Gastrocnemius medialis (tissue), 4 donors: Measurements from ENCODE around the gene TNFRSF1A. TPM values are rescaled to one million over a fixed set of nuclear protein-coding genes. Genes with fewer than 3 reads are reported as not detected.

Source experiments
- ATAC-seq, 2 donors: fragments of 150-250 bp; one replicate each; pipeline ENCODE4 v1.9.1; 2016
- DNase-seq, 2 donors: peaks; one replicate each; pipeline ENCODE4 v3.0.0-alpha.2; 2019
- H3K27ac ChIP-seq, 4 donors: fragments of 200-600 bp; sonication (generic); 1 replicate in 1 of 4; 2 replicates in 3 of 4; pipeline ENCODE4 v1.5.1; 2016 to 2018; ENCODE audit warnings: mild to moderate bottlenecking in 2 of 4, moderate library complexity in 1 of 4
- H3K27me3 ChIP-seq, 3 donors: fragments of 200-600 bp; sonication (generic) in 2 of 3; 1 replicate in 1 of 3; 2 replicates in 2 of 3; pipeline versions ENCODE4 v1.5.1 to v1.6.0; 2016 to 2019; ENCODE audit warnings: mild to moderate bottlenecking in 1 of 3, moderate library complexity in 1 of 3
- H3K36me3 ChIP-seq, 2 donors: fragments of 200-600 bp; sonication (generic) in 1 of 2; one replicate each; pipeline ENCODE4 v1.5.1; 2017 to 2018
- H3K4me1 ChIP-seq, 2 donors: fragments of 200-600 bp; sonication (generic) in 1 of 2; one replicate each; pipeline ENCODE4 v1.5.1; 2016 to 2017; ENCODE audit warnings: mild to moderate bottlenecking in 2 of 2
- H3K4me3 ChIP-seq, 4 donors: fragments of 200-600 bp; sonication (generic) in 3 of 4; 1 replicate in 1 of 4; 2 replicates in 3 of 4; pipeline ENCODE4 v1.5.1; 2016 to 2019; ENCODE audit warnings: mild to moderate bottlenecking in 2 of 4
- H3K9me3 ChIP-seq, 3 donors: fragments of 200-600 bp; sonication (generic) in 2 of 3; 1 replicate in 1 of 3; 2 replicates in 2 of 3; pipeline ENCODE4 v1.5.1; 2016 to 2019
- POLR2A ChIP-seq, 2 donors: fragments of 450-650 bp; IDR thresholded peaks; one replicate each; pipeline ENCODE4 v1.6.1; 2017; ENCODE audit warnings: antibody characterized with exemption in 2 of 2, mild to moderate bottlenecking in 2 of 2, moderate library complexity in 2 of 2
- in situ Hi-C, 4 donors: fragments of 200-750 bp; cut with MboI; loops; one replicate each; pipeline versions ENCODE4 v1.15.0 to v1.8.0; 2017; ENCODE audit warnings: low sequenced_read_pairs in 4 of 4
- intact Hi-C: fragments of 100-400 bp; cut with DNase I; formaldehyde crosslinking; loops from one replicate; pipeline ENCODE4 v1.15.1; 2023; ENCODE audit warnings: low total_unique reads
- total RNA-seq, 4 donors: library from RNA; depleted of rRNA; stranded (reverse); fragments of >200 nt; gene quantifications; one replicate each; pipeline versions ENCODE4 v1.1.0 to v1.2.3, GENCODE V29; 2016
- TF ChIP-seq, protein P1 (sequence below), 5 experiments: fragments of 450-650 bp in 3 of 5; fragments of 200-600 bp in 2 of 5; sonication (generic) in 2 of 5; IDR thresholded peaks in 4 of 5; conservative IDR thresholded peaks in 1 of 5; 1 replicate in 4 of 5; 2 replicates in 1 of 5; pipeline ENCODE4 v1.5.1; 2016 to 2019; ENCODE audit warnings: antibody characterized with exemption in 5 of 5, mild to moderate bottlenecking in 3 of 5, moderate library complexity in 3 of 5

The TNFRSF1A gene
- total RNA-seq, 4 donors from 2014 or later, result 103 to 220 (median 193) TPM

DNA sequence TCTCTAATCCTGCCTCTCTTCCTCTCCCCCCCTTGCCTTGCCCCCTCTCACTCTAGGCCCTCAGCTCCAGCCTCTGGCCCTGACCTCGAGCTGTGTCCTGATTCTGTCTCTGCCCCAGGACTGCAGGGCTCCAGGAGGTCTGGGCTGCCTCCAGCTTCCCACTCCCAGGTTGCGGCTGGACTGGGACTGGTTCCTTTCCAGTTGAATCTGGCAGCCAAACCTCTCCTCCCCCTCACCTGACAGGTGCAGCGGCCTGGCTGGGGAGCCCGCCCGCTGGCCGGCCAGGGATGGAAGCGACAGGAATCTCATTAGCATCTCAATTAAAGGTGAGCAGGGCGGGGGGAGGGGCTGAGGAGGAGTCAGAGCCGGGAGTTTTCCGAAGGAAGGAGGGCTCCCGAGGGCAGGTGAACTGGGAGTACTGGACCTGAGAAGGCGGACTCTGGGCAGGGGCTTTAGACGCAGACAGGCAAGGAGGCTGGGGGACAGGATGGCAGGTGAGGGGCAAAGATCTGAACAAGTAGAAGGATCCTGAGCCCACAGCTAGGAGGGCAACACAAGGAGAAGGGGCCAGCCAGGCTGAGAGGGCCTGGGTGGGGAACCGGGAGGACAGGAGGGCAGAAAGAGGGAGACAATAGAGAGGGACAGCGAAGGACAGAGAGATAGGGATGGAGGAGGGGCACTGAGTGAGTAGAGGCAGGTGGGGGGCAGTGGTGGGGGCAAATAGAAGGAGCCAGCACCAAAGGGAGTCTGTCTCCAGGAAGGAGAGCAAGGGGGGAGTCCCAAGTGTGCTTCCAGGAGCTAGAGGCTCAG lies 33.6 kb upstream of the TNFRSF1A start, which contains the start of gene SCNN1A:
TSS of gene SCNN1A (minus strand) at position 295 of the 810 bp plus-strand sequence. CDS start 780 bp downstream, outside the sequence.
- DNase-seq (no peak), ATAC-seq (no peak)
- no peak within 1 kb of the TSS for H3K4me3 ChIP-seq
- no peaks in the 10 kb centered on the region for H3K9me3 ChIP-seq
- H3K27ac ChIP-seq, result peak within 1 kb of the TSS; percentile 14 to 63 (median 36)
- H3K27me3 ChIP-seq, result no peaks in the 10 kb centered on the region
- in situ Hi-C loops, result loop anchor here in 2 of 4 donors (5.0 kb wide), 2 partner anchors 38 to 43 kb away; no protein-coding TSS in a partner anchor
- intact Hi-C loops, result no loop called here
- no peaks in the 10 kb centered on the region for H3K36me3 ChIP-seq
- peaks cover 27 to 28% of the 10 kb centered on the region in 2 donors for H3K4me1 ChIP-seq
- TF ChIP-seq POLR2A (IDR thresholded peaks at IDR 0.05), result no peak
- TF ChIP-seq, protein P1, sequence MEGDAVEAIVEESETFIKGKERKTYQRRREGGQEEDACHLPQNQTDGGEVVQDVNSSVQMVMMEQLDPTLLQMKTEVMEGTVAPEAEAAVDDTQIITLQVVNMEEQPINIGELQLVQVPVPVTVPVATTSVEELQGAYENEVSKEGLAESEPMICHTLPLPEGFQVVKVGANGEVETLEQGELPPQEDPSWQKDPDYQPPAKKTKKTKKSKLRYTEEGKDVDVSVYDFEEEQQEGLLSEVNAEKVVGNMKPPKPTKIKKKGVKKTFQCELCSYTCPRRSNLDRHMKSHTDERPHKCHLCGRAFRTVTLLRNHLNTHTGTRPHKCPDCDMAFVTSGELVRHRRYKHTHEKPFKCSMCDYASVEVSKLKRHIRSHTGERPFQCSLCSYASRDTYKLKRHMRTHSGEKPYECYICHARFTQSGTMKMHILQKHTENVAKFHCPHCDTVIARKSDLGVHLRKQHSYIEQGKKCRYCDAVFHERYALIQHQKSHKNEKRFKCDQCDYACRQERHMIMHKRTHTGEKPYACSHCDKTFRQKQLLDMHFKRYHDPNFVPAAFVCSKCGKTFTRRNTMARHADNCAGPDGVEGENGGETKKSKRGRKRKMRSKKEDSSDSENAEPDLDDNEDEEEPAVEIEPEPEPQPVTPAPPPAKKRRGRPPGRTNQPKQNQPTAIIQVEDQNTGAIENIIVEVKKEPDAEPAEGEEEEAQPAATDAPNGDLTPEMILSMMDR (IDR thresholded peaks at IDR 0.05 in 4 of 5, conservative IDR thresholded peaks at IDR 0.05 in 1 of 5), result no peak

DNA sequence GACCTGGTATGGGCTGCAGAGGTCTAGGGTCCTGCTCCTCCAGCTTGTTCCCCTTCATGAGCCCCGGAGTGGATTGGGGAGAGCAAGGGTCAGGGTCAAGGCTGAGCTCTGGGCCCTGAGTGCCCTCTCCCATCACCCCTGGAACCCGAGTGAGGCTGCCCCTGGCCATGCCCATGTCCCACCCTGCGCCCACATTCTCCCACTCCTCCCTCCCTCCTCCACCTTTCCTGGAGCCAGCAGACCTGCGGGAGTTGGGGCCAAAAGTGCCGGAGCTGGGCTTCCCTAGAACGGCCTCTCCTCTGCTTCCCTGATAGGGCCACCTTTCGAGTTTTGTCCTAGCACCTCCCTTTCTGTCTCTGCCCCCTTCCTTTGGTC lies 32.9 kb upstream of the TNFRSF1A start:
- Histone ChIP-seq H3K9me3 (no peaks in the 10 kb centered on the region), H3K27ac (no peak overlapping the region), H3K36me3 (no peaks in the 10 kb centered on the region), H3K27me3 (no peaks in the 10 kb centered on the region), H3K4me3 (no peak overlapping the region), H3K4me1 (peaks cover 27 to 28% of the 10 kb centered on the region in 2 donors)
- DNase-seq (no peak), ATAC-seq (no peak)
- intact Hi-C loops, result no loop called here
- TF ChIP-seq, protein P1 (IDR thresholded peaks at IDR 0.05 in 4 of 5, conservative IDR thresholded peaks at IDR 0.05 in 1 of 5), result no peak
- no peak for TF ChIP-seq POLR2A (IDR thresholded peaks at IDR 0.05)
- in situ Hi-C loops, result loop anchor here in 2 of 4 donors (5.0 kb wide), 2 partner anchors 37 to 42 kb away; no protein-coding TSS in a partner anchor

DNA sequence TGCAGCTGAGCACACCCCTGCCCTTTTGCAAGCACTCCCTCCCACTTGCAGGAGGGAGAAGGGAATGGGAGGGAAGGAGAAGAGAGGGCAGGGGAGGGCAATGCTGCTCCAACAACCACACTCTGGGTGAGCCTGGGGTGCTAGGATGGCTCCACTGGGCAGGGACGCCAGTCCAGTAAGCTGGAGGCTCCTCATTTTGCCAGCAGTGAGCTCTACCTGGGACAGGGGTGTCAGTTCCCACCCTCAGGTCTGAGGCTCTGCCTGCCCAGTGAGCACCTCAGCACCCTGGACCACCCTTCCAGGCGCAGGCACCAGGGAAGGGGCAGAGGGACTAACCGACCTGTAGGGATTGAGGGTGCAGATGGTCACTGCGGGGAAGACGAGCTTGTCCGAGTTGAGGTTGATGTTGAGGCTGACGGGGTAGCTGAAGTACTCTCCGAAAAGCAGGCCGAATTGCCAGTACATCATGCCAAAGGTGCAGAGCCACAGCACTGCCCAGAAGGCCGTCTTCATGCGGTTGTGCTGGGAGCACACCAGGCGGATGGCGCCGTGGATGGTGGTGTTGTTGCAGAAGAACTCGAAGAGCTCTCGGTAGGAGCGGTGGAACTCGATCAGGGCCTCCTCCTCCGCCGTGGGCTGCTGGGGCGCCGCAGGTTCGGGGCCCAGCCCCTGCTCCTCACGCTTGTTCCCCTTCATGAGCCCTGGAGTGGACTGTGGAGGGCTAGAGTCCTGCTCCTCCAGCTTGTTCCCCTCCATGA lies 32.3 kb upstream of the TNFRSF1A start:
- Histone ChIP-seq H3K4me3 (no peak overlapping the region), H3K27ac (no peak overlapping the region), H3K27me3 (no peaks in the 10 kb centered on the region), H3K36me3 (no peaks in the 10 kb centered on the region), H3K4me1 (peaks cover 27 to 28% of the 10 kb centered on the region in 2 donors), H3K9me3 (no peaks in the 10 kb centered on the region)
- DNase-seq (no peak), ATAC-seq (no peak)
- in situ Hi-C loops, result no loop called here
- intact Hi-C loops, result no loop called here
- TF ChIP-seq, protein P1 (IDR thresholded peaks at IDR 0.05 in 4 of 5, conservative IDR thresholded peaks at IDR 0.05 in 1 of 5), result no peak
- no peak for TF ChIP-seq POLR2A (IDR thresholded peaks at IDR 0.05)

DNA sequence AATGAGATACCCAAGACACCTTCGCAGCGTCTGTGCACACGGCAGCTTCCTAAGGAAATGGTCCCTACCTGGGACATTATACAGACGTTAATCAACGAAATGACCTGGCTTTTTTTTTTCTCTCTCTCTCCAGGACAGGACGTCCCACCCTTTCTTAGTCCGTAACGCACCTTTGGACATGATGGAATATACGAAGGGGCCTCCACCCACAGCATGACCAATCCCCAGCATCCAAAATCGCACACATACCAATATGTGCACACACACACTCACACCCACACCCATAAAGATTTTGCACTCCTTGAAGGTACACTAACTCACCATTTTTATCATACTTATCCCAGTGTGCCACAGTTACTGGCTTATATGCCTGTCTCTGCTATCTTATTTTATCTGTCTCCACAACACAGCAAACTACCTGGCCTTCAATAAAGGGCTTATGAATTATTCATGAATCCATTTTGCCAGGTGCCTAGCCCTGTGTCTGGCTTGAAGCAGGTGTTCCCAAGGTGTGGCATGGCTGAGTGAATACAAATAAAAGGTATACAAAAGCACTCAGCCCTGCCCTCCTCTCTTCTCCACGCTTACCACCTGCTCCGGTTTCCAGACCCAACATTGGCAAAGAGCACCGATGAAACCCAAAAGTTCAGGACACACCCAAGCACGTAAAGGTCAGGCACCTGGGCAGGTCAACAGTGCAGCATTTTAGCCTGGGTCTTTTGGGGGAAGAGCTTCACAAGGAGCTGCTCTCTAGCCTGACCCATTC lies 31.3 kb upstream of the TNFRSF1A start:
- no peak for ATAC-seq
- Histone ChIP-seq H3K4me1 (peaks cover 34 to 35% of the 10 kb centered on the region in 2 donors), H3K27me3 (no peaks in the 10 kb centered on the region), H3K4me3 (no peak overlapping the region), H3K27ac (peak overlapping the region in 3 of 4 donors; percentile 36 to 58 (median 40)), H3K9me3 (no peaks in the 10 kb centered on the region), H3K36me3 (no peaks in the 10 kb centered on the region)
- intact Hi-C loops, result no loop called here
- TF ChIP-seq, protein P1 (IDR thresholded peaks at IDR 0.05 in 4 of 5, conservative IDR thresholded peaks at IDR 0.05 in 1 of 5), result no peak
- no peak for TF ChIP-seq POLR2A (IDR thresholded peaks at IDR 0.05)
- DNase-seq, result no peak
- in situ Hi-C loops, result no loop called here
